Measurements from ENCODE around the gene THADA.

Gene THADA

GRCh38 chr2:43481927-43482542, 113.8 kb downstream of the THADA start:
- TF ChIP-seq, protein P1, sequence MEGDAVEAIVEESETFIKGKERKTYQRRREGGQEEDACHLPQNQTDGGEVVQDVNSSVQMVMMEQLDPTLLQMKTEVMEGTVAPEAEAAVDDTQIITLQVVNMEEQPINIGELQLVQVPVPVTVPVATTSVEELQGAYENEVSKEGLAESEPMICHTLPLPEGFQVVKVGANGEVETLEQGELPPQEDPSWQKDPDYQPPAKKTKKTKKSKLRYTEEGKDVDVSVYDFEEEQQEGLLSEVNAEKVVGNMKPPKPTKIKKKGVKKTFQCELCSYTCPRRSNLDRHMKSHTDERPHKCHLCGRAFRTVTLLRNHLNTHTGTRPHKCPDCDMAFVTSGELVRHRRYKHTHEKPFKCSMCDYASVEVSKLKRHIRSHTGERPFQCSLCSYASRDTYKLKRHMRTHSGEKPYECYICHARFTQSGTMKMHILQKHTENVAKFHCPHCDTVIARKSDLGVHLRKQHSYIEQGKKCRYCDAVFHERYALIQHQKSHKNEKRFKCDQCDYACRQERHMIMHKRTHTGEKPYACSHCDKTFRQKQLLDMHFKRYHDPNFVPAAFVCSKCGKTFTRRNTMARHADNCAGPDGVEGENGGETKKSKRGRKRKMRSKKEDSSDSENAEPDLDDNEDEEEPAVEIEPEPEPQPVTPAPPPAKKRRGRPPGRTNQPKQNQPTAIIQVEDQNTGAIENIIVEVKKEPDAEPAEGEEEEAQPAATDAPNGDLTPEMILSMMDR (IDR thresholded peaks at IDR 0.05; ENCODE audit: low read depth, low read length) = no peak

GRCh38 chr2:43480874-43481273, 115.0 kb downstream of the THADA start:
- TF ChIP-seq, protein P1 (IDR thresholded peaks at IDR 0.05; ENCODE audit: low read depth, low read length) = no peak

More at GRCh38 chr2:43481927-43482542, 113.8 kb downstream of the THADA start:
- H3K4me3 ChIP-seq (ENCODE audit: low read depth, low read length) = no peak overlapping the region

DNA sequence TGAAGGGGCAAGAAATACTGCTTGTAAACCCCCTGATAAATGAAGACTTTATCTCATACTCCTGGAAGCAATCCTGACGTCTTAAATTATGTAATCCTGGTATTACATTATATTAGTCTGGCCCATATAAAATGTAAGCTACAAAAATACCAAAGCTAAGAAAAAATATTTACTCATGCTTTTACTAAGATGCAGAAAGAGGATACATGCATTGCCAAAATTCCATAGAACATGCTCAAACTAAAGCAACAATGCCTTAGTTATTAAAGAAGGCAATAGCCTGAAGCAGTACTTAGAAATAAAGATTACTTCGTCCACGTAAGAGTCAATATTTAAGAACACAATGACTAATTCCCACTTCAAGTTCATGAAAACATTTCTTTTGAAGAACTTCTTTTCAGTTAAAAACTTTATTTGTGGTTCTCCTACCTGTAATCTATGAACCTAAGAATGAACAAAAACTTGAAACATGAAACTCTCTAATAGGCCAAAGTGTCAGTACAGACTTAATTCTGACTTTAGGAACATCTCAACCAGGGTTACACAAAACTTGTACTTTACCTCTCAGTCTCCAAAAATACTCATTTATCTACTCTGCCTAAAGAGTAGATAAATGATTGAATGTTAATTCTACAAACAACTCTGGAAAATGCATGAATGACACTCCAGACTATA, 117.3 kb downstream of the THADA start:
- TF ChIP-seq, protein P1 (IDR thresholded peaks at IDR 0.05; ENCODE audit: low read depth, low read length) = no peak
- no peak overlapping the region for H3K4me3 ChIP-seq (ENCODE audit: low read depth, low read length)

More at GRCh38 chr2:43480874-43481273, 115.0 kb downstream of the THADA start:
- no peak overlapping the region for H3K4me3 ChIP-seq (ENCODE audit: low read depth, low read length)

- TF ChIP-seq, protein P1 (IDR thresholded peaks at IDR 0.05; ENCODE audit: low read depth, low read length) = no peak
- no peak overlapping the region for H3K4me3 ChIP-seq (ENCODE audit: low read depth, low read length)
Measured at GRCh38 chr2:43475922-43476321, 119.9 kb downstream of the THADA start.

GRCh38 chr2:43475137-43475846, 120.5 kb downstream of the THADA start:
- TF ChIP-seq, protein P1 (IDR thresholded peaks at IDR 0.05; ENCODE audit: low read depth, low read length) = no peak
- H3K4me3 ChIP-seq (ENCODE audit: low read depth, low read length) = no peak overlapping the region

DNA sequence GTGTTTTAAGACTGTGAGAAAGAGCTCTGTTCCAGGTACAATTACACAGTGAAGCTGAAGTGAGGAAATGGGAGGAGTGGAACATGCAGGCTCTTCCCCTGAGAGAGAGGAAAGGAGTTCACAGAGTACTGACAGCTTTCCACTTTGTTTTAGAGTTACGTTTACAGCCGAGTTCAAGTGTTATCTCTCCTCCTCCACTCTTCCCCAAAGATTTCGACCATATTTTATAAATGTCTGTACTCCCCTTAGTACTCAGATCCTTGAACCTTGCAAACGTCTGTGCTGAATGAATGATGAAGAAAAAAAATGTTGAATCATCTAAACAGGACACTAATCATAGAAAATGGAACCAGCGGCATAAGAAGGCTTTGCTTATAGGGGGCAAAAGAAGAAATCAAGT, 121.6 kb downstream of the THADA start:
- no peak overlapping the region for H3K4me3 ChIP-seq (ENCODE audit: low read depth, low read length)
- TF ChIP-seq, protein P1 (IDR thresholded peaks at IDR 0.05; ENCODE audit: low read depth, low read length) = no peak

GRCh38 chr2:43473767-43474166, 122.1 kb downstream of the THADA start:
- H3K4me3 ChIP-seq (ENCODE audit: low read depth, low read length) = no peak overlapping the region
- TF ChIP-seq, protein P1 (IDR thresholded peaks at IDR 0.05; ENCODE audit: low read depth, low read length) = no peak
